Heart right ventricle (tissue), 16 donors: ENCODE measurements around the gene ZNF366. TPM values are rescaled to one million over a fixed set of nuclear protein-coding genes. Genes with fewer than 3 reads are reported as not detected.

ENCODE experiments used
- ATAC-seq, 8 donors: fragments of 200-7000 bp; cut with Tn5 transposase; one replicate each; pipeline ENCODE4 v1.9.1; 2020; ENCODE audit warnings: mild to moderate bottlenecking in 8 of 8, moderate library complexity in 8 of 8, moderate number of reproducible peaks in 1 of 8
- DNase-seq, 2 donors: peaks; one replicate each; pipeline ENCODE4 v3.0.0-alpha.2; 2020
- H3K27ac ChIP-seq, 10 donors: fragments of 200-600 bp; sonication (generic) in 2 of 10; one replicate each; pipeline versions ENCODE4 v1.5.0 to v1.8.0; 2020 to 2022; ENCODE audit warnings: mild to moderate bottlenecking in 3 of 10
- H3K27me3 ChIP-seq, 7 donors: fragments of 200-600 bp; one replicate each; pipeline ENCODE4 v1.8.0; 2021 to 2022; ENCODE audit warnings: mild to moderate bottlenecking in 2 of 7
- H3K36me3 ChIP-seq, 9 donors: fragments of 200-600 bp; sonication (generic) in 1 of 9; one replicate each; pipeline versions ENCODE4 v1.5.0 to v1.8.0; 2020 to 2022; ENCODE audit warnings: mild to moderate bottlenecking in 2 of 9
- H3K4me1 ChIP-seq, 9 donors: fragments of 200-600 bp; sonication (generic) in 1 of 9; one replicate each; pipeline versions ENCODE4 v1.5.0 to v1.8.0; 2020 to 2022; ENCODE audit warnings: mild to moderate bottlenecking in 4 of 9
- H3K4me3 ChIP-seq, 10 donors: fragments of 200-600 bp; sonication (generic) in 2 of 10; one replicate each; pipeline versions ENCODE4 v1.5.0 to v1.8.0; 2020 to 2022; ENCODE audit warnings: mild to moderate bottlenecking in 7 of 10, moderate library complexity in 2 of 10
- H3K9me3 ChIP-seq, 11 donors: fragments of 200-600 bp in 10 of 11; sonication (generic) in 2 of 11; one replicate each; pipeline versions ENCODE4 v1.5.0 to v1.8.0; 2013 to 2022; ENCODE audit warnings: mild to moderate bottlenecking in 2 of 11, control low read depth in 1 of 11, moderate library complexity in 1 of 11
- WGBS, 2 donors: extraction: QIAGEN DNeasy Blood & Tissue Kit; methylation state at CpG; one replicate each; pipeline ENCODE4 v1.1.7; 2013; ENCODE audit warnings: inconsistent platforms in 1 of 2; 5-methylcytosine and 5-hydroxymethylcytosine counted together
- intact Hi-C, 10 donors: fragments of 100-400 bp; cut with DNase I; formaldehyde crosslinking; loops; one replicate each; pipeline versions ENCODE4 v1.11.1 to v1.14.2; 2022
- polyA plus RNA-seq, 2 donors: library from polyadenylated mRNA; stranded (reverse); fragments of 200-250 nt; gene quantifications; one replicate each; pipeline ENCODE4 v1.2.3, GENCODE V29; 2013
- total RNA-seq, 10 donors: library from RNA; stranded (reverse); fragmentation: NEBNext Ultra II Directional in 3 of 10; extraction: Animal tissue kit (Norgen Biotek cat#: 25700) in 3 of 10; gene quantifications; one replicate each; pipeline versions ENCODE4 v1.2.1 to v1.2.4, GENCODE V29; 2021 to 2023
- TF ChIP-seq, protein P1 (sequence below), 9 donors: fragments of 200-600 bp; sonication (generic) in 2 of 9; IDR thresholded peaks; one replicate each; pipeline versions ENCODE4 v1.5.0 to v1.8.0; 2021 to 2022; ENCODE audit warnings: antibody characterized with exemption in 9 of 9, mild to moderate bottlenecking in 5 of 9, moderate library complexity in 1 of 9
- donor health status: Arrhythmogenic right ventricular cardiomyopathy.
- donor health status: ischemic (EF 13 %, LVEDD 7.1; RV severe dilation, severe dysfunction).
- donor health status: healthy with polysubstance abuse.
- donor health status: DM: no; HTN: yes; CAD: no.
- donor health status: DM: no; HTN: no; CAD: no.
- donor health status: ischemic (EF 25% LVEDD 6.9; RV normal size, moderate dysfunction).
- donor health status: ischemic (EF 25% LVEDD 5.7; RV mildly dilated, moderate dysfunction).
- donor health status: healthy.
- donor health status: DM: yes; HTN: yes; CAD: no.
- donor health status: Ischemic cardiomyopathy.
- donor health status: ischemic (EF 35%, LVEDD 5.7; RV mildly dilated, moderate dysfunction).
- donor health status: nonischemic (EF 11% LVEDD 7.7; RV severe dilation, severe dysfunction).
- donor health status: DM: yes; HTN: yes; CAD: no.
- donor health status: PGD.
- donor health status: ischemic (EF 29% LVEDD 5.4; RV normal size, mild dysfunction).
- donor health status: nonischemic (EF 23%, LVEDD 6.1; RV moderate dilation, normal function).

Gene ZNF366
- total and polyA plus RNA-seq, 12 donors = 1.7 to 10.5 (median 5.2) TPM

DNA sequence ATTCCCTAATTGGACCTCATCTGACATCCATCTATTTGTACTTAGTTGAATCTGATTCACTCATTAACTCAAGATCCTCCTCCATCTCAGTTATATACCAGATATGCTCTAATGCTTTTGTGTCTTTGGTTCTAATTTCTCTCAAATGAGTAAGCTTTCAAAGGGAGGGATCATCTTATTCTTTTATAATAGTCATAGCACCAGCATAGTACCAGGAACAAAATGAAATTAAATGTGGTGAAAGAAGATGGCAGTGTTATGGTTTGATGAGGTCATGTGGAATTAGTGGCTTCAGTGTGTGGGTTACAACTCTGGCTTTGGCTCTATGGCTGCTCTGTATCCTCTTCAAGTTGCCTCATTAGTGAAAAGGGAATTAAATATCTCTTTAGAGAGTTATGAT, 32.5 kb upstream of the ZNF366 start:
- peaks cover 0 to 2% (median 0%) of the 10 kb centered on the region in 11 donors for H3K9me3 ChIP-seq
- peaks cover 0 to 4% (median 0%) of the 10 kb centered on the region in 7 donors for H3K27me3 ChIP-seq
- ATAC-seq (no peak), DNase-seq (no peak)
- H3K27ac ChIP-seq = no peak overlapping the region
- TF ChIP-seq, protein P1, sequence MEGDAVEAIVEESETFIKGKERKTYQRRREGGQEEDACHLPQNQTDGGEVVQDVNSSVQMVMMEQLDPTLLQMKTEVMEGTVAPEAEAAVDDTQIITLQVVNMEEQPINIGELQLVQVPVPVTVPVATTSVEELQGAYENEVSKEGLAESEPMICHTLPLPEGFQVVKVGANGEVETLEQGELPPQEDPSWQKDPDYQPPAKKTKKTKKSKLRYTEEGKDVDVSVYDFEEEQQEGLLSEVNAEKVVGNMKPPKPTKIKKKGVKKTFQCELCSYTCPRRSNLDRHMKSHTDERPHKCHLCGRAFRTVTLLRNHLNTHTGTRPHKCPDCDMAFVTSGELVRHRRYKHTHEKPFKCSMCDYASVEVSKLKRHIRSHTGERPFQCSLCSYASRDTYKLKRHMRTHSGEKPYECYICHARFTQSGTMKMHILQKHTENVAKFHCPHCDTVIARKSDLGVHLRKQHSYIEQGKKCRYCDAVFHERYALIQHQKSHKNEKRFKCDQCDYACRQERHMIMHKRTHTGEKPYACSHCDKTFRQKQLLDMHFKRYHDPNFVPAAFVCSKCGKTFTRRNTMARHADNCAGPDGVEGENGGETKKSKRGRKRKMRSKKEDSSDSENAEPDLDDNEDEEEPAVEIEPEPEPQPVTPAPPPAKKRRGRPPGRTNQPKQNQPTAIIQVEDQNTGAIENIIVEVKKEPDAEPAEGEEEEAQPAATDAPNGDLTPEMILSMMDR (IDR thresholded peaks at IDR 0.05) = no peak
- no peaks in the 10 kb centered on the region for H3K36me3 ChIP-seq
- H3K4me3 ChIP-seq = no peak overlapping the region
- H3K4me1 ChIP-seq = no peaks in the 10 kb centered on the region
- intact Hi-C loops = loop anchor here in 1 of 10 donors (10.0 kb wide), 1 partner anchor 275 kb away; the partner anchor contains the start of gene TNPO1

DNA sequence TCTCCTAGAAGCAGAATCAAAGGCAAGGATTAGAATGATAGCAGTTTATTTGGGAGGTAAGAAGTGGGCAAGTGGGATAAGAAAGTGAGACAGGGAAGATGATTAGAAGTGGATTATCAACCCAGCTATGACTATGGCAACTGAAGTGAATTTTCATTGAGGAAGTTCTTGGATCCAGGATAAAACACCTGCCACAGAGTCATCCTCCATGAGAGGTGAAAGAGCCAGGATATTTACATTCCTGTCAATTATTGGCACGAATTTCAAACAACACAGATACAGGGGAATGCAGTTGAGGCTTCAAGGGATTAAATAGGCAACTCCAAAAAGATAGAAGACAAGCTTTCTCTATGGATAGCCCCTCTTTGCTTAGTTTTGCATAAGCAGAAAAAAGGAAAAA, 31.8 kb upstream of the ZNF366 start:
- H3K36me3 ChIP-seq = no peaks in the 10 kb centered on the region
- DNase-seq (no peak), ATAC-seq (no peak)
- peaks cover 0 to 1% (median 0%) of the 10 kb centered on the region in 11 donors for H3K9me3 ChIP-seq
- no peaks in the 10 kb centered on the region for H3K4me1 ChIP-seq
- 69 to 72% methylated on average over 1 of the region's 1 CpG for WGBS, 2 donors
- intact Hi-C loops = loop anchor here in 1 of 10 donors (10.0 kb wide), 1 partner anchor 276 kb away; the partner anchor contains the start of gene TNPO1
- H3K27ac ChIP-seq = no peak overlapping the region
- H3K4me3 ChIP-seq = no peak overlapping the region
- TF ChIP-seq, protein P1 (IDR thresholded peaks at IDR 0.05) = no peak
- H3K27me3 ChIP-seq = peaks cover 0 to 4% (median 0%) of the 10 kb centered on the region in 7 donors

DNA sequence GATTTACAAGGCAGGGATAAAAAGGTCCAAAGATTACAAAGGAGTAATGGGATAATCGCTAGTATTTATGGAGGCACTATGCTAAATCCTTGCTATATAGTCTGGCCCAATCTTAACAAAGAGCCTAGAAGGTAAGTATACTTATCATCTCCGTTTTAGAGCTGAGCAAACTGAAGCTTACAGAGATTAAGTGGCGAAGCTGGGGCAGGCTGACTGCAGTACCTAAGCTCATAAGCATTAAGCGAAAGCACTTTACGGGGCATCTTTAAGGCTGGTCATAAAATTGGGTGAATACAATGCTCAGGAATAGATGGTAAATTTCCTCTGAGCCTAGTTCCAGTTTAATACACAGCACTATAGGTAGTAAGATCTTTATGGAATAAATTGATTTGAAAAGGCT, 30.0 kb upstream of the ZNF366 start:
- DNase-seq = no peak
- Histone ChIP-seq H3K36me3 (no peaks in the 10 kb centered on the region), H3K4me1 (no peaks in the 10 kb centered on the region), H3K27ac (no peak overlapping the region), H3K27me3 (peaks cover 0 to 4% (median 0%) of the 10 kb centered on the region in 7 donors), H3K9me3 (peaks cover 0 to 11% (median 0%) of the 10 kb centered on the region in 11 donors), H3K4me3 (no peak overlapping the region)
- TF ChIP-seq, protein P1 (IDR thresholded peaks at IDR 0.05) = no peak
- intact Hi-C loops = loop anchor here in 1 of 10 donors (10.0 kb wide), 1 partner anchor 278 kb away; the partner anchor contains the start of gene TNPO1
- no peak for ATAC-seq
- 82 to 85% methylated on average over 5 of the region's 5 CpGs for WGBS, 2 donors

DNA sequence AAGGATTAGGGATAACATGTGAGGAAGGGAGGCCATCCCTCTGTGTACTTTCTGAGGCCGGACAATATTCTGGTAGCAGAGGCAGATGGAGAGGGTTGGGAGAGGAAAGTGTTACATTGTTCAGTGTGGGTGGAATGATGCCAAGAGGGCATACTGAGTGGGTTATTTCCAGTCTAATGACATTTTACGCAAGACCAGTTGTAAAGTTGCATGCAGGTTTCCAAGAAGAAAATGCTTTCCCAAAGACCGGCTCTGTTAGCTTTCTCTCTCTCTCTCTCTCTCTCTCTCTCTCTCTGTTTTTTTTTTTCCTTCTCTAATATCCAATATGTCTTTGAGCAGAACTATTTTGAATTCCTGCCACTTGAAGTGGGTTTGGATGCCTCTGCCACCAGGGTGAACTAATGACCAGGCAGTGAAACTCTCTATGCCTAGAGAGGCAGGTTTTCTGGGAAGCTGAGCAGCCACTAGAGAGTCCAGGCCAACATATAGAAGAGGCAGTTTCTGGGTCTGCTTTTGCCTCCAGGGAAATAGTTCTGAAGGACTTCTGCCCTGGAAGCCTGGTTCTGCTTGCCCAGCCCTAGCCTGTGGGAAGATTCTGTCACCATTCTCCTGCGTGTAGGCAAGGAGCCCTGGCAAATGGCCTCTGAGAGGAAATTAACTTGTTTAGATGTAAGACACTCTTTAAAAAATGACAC, 24.4 kb upstream of the ZNF366 start:
- peaks cover 0 to 11% (median 0%) of the 10 kb centered on the region in 11 donors for H3K9me3 ChIP-seq
- no peak for DNase-seq
- H3K27ac ChIP-seq = no peak overlapping the region
- H3K27me3 ChIP-seq = no peaks in the 10 kb centered on the region
- no peaks in the 10 kb centered on the region for H3K36me3 ChIP-seq
- intact Hi-C loops = loop anchor here in 1 of 10 donors (10.0 kb wide), 1 partner anchor 283 kb away; the partner anchor contains the start of gene TNPO1
- peaks cover 0 to under 1% (median 0%) of the 10 kb centered on the region in 9 donors for H3K4me1 ChIP-seq
- WGBS, 2 donors = 80 to 90% methylated on average over 4 of the region's 4 CpGs
- ATAC-seq = peak in 1 of 8 donors; percentile 25
- no peak overlapping the region for H3K4me3 ChIP-seq
- TF ChIP-seq, protein P1 (IDR thresholded peaks at IDR 0.05) = no peak
